Right lobe of liver (tissue), 4 donors: ENCODE data around the gene TMEM143.

ENCODE experiments used
- CTCF ChIP-seq, 4 donors: fragments of 200-600 bp in 3 of 4; fragments of 450-650 bp in 1 of 4; IDR thresholded peaks; one replicate each; pipeline versions ENCODE4 v1.5.1 to v1.8.0; 2016 to 2022; ENCODE audit warnings: antibody characterized with exemption in 4 of 4, mild to moderate bottlenecking in 2 of 4
- POLR2A ChIP-seq: fragments of 450-650 bp; IDR thresholded peaks from one replicate; pipeline ENCODE4 v1.6.1; 2017; ENCODE audit warnings: antibody characterized with exemption, mild to moderate bottlenecking
- donor health status: DM: no; HTN: no; CAD: no.
- donor health status: DM: no; HTN: no; CAD: no.
- donor health status: DM: no; HTN: yes; CAD: no.

- no peak for TF ChIP-seq CTCF (IDR thresholded peaks at IDR 0.05)
- TF ChIP-seq POLR2A, result no peak
These were observed 53.5 kb downstream of the TMEM143 start for GRCh38 chr19:48310227-48310626.
